DND-41 (cell line): Measurements from ENCODE around the gene ZMAT3.

Experiments
- ATAC-seq: fragments of 200-7000 bp; cut with Tn5 transposase; 3 replicates; pipeline ENCODE4 v1.9.1; 2021; ENCODE audit warnings: low read depth; ENCODE audit not compliant: insufficient read depth
- DNase-seq: peaks from one replicate; pipeline ENCODE4 v3.0.0-alpha.2; 2020
- H2AFZ ChIP-seq: 2 replicates; pipeline ENCODE4 v1.6.0; 2012; ENCODE audit warnings: low read depth, low read length
- H3K27ac ChIP-seq: 2 replicates; pipeline ENCODE4 v1.5.1; 2012; ENCODE audit warnings: low read length, inconsistent platforms
- H3K27me3 ChIP-seq: fragments of 200-600 bp; sonication (generic); 2 replicates; pipeline ENCODE4 v1.6.0; 2012; ENCODE audit warnings: low read length, mild to moderate bottlenecking, inconsistent platforms; ENCODE audit not compliant: insufficient read depth, poor library complexity
- H3K36me3 ChIP-seq: 2 replicates; pipeline ENCODE4 v1.5.1; 2012; ENCODE audit warnings: low read length, inconsistent platforms; ENCODE audit not compliant: insufficient read depth
- H3K4me1 ChIP-seq: 2 replicates; pipeline ENCODE4 v1.5.1; 2012; ENCODE audit warnings: mild to moderate bottlenecking, low read length; ENCODE audit not compliant: insufficient read depth
- H3K4me2 ChIP-seq: 2 replicates; pipeline ENCODE4 v1.6.0; 2012; ENCODE audit warnings: mild to moderate bottlenecking, moderate library complexity, low read length, inconsistent platforms; ENCODE audit not compliant: insufficient read depth
- H3K4me3 ChIP-seq, 2 experiments: fragments of 200-600 bp in 1 of 2; shearing (Covaris generic) in 1 of 2; 2 replicates each; pipeline ENCODE4 v1.5.1; 2012 to 2016; ENCODE audit warnings: inconsistent platforms in 2 of 2, low read length in 2 of 2, mild to moderate bottlenecking in 2 of 2, low read depth in 1 of 2, moderate library complexity in 1 of 2
- H3K79me2 ChIP-seq: 2 replicates; pipeline ENCODE4 v1.6.0; 2012; ENCODE audit warnings: low read length, inconsistent platforms; ENCODE audit not compliant: insufficient read depth
- H3K9ac ChIP-seq: 2 replicates; pipeline ENCODE4 v1.6.0; 2012; ENCODE audit warnings: low read depth, mild to moderate bottlenecking, inconsistent platforms, low read length, moderate library complexity
- H3K9me3 ChIP-seq: 2 replicates; pipeline ENCODE4 v1.5.1; 2012; ENCODE audit warnings: low read length, moderate library complexity, mild to moderate bottlenecking, inconsistent platforms; ENCODE audit not compliant: insufficient read depth, severe bottlenecking
- H4K20me1 ChIP-seq: 2 replicates; pipeline ENCODE4 v1.6.0; 2012; ENCODE audit warnings: low read length; ENCODE audit not compliant: insufficient read depth
- CTCF ChIP-seq: IDR thresholded peaks from 2 replicates; pipeline ENCODE4 v1.5.1; 2012; ENCODE audit warnings: borderline replicate concordance, low read length, moderate library complexity, mild to moderate bottlenecking; ENCODE audit not compliant: poor library complexity, severe bottlenecking; ENCODE audit errors: extremely low read depth
- EZH2 ChIP-seq: IDR thresholded peaks from 3 replicates; pipeline ENCODE4 v1.6.1; 2012; ENCODE audit warnings: borderline replicate concordance, low read depth, mild to moderate bottlenecking, moderate library complexity, low read length, inconsistent platforms; ENCODE audit not compliant: severe bottlenecking

ZMAT3 gene

GRCh38 chr3:179072100-179072438 lies 460 bp upstream of the ZMAT3 start:
- Histone ChIP-seq H3K4me2 (peak overlapping the region; percentile 69), H3K79me2 (peaks cover 11% of the 10 kb centered on the region), H3K4me1 (peaks cover 29% of the 10 kb centered on the region), H3K9me3 (no peaks in the 10 kb centered on the region), H3K4me3 (peak overlapping the region; percentile 47 to 76; a peak in 3 of 4 replicates), H4K20me1 (no peaks in the 10 kb centered on the region), H3K27me3 (no peaks in the 10 kb centered on the region), H3K9ac (peak overlapping the region; percentile 68), H3K27ac (peak overlapping the region; percentile 82), H2AFZ (peak overlapping the region; percentile 64), H3K36me3 (peaks cover 10% of the 10 kb centered on the region; the same call in 1 of the 2 replicates)
- DNase-seq (peak; percentile 83), ATAC-seq (peak; percentile 81)
- TF ChIP-seq EZH2 (no peak), CTCF (no peak)

- peaks cover 11% of the 10 kb centered on the region for H3K79me2 ChIP-seq
- H3K4me3 ChIP-seq = peak overlapping the region; percentile 47 to 76; a peak in 3 of 4 replicates
- peaks cover 29% of the 10 kb centered on the region for H3K4me1 ChIP-seq
- peak overlapping the region; percentile 69 for H3K4me2 ChIP-seq
- H2AFZ ChIP-seq = peak overlapping the region; percentile 64
- peak overlapping the region; percentile 68 for H3K9ac ChIP-seq
- ATAC-seq = no peak
- H3K9me3 ChIP-seq = no peaks in the 10 kb centered on the region
- no peak for DNase-seq
- peaks cover 16% of the 10 kb centered on the region; the same call in 1 of the 2 replicates for H3K36me3 ChIP-seq
- H3K27ac ChIP-seq = peak overlapping the region; percentile 82
- no peak for TF ChIP-seq CTCF
- no peak for TF ChIP-seq EZH2
- no peaks in the 10 kb centered on the region for H3K27me3 ChIP-seq
- no peaks in the 10 kb centered on the region for H4K20me1 ChIP-seq
These were observed 634 bp downstream of the ZMAT3 start for GRCh38 chr3:179071027-179071322.

GRCh38 chr3:179069762-179070390 lies 1.7 kb downstream of the ZMAT3 start:
- Histone ChIP-seq H3K27ac (no peak overlapping the region), H3K4me1 (peaks cover 29% of the 10 kb centered on the region)
- no peak for DNase-seq

More at GRCh38 chr3:179069762-179070390, 1.7 kb downstream of the ZMAT3 start:
- no peak overlapping the region for H3K4me3 ChIP-seq
- H3K36me3 ChIP-seq = peaks cover 17% of the 10 kb centered on the region; the same call in 1 of the 2 replicates
- TF ChIP-seq EZH2 (no peak), CTCF (no peak)
- peaks cover 11% of the 10 kb centered on the region for H3K79me2 ChIP-seq
- no peaks in the 10 kb centered on the region for H4K20me1 ChIP-seq
- H3K4me2 ChIP-seq = peak overlapping the region; percentile 69
- no peak for ATAC-seq
- no peaks in the 10 kb centered on the region for H3K27me3 ChIP-seq
- no peak overlapping the region for H3K9ac ChIP-seq
- no peak overlapping the region for H2AFZ ChIP-seq
- no peaks in the 10 kb centered on the region for H3K9me3 ChIP-seq
